HEK293 (cell line): ENCODE results near the gene MMP1.
A peak's percentile ranks its signal among the peaks of the same experiment; 100 is the strongest.

Source experiments
- CTCF ChIA-PET: fragments of 350-600 bp; formaldehyde crosslinking; extraction: SDS; loops from one replicate; lab custom pipeline; 2021; ENCODE audit warnings: antibody characterized with exemption; lab: Yijun Ruan, JAX
- POLR2A ChIA-PET: fragments of 300-600 bp; formaldehyde crosslinking; extraction: SDS; loops from one replicate; lab custom pipeline; 2020; ENCODE audit warnings: antibody characterized with exemption, inconsistent platforms; lab: Yijun Ruan, JAX
- H3K27ac ChIP-seq: fragments of 200-500 bp; sonication (Bioruptor generic); 2 replicates; pipeline ENCODE4 v1.5.1; 2014; ENCODE audit warnings: low read depth, low read length, control low read depth, inconsistent platforms; ENCODE audit errors: extremely low read depth
- H3K36me3 ChIP-seq, 2 experiments: fragments of 200-500 bp in 1 of 2; sonication (Bioruptor generic) in 1 of 2; 1 replicate in 1 of 2; 2 replicates in 1 of 2; pipeline ENCODE4 v1.5.1; 2014 to 2017; ENCODE audit warnings: inconsistent platforms in 2 of 2, low read length in 2 of 2; ENCODE audit not compliant: control insufficient read depth in 2 of 2, insufficient read depth in 1 of 2
- H3K4me1 ChIP-seq: fragments of 200-500 bp; sonication (Bioruptor generic); 2 replicates; pipeline ENCODE4 v1.5.1; 2014; ENCODE audit warnings: mild to moderate bottlenecking, low read length, inconsistent platforms; ENCODE audit not compliant: control insufficient read depth, insufficient read depth
- H3K4me3 ChIP-seq: 2 replicates; pipeline ENCODE4 v1.5.1; 2011; ENCODE audit warnings: low read depth, mild to moderate bottlenecking, control low read depth, low read length, moderate library complexity
- H3K9me3 ChIP-seq: fragments of 200-500 bp; sonication (Bioruptor generic); 2 replicates; pipeline ENCODE4 v1.5.1; 2014; ENCODE audit warnings: low read depth, low read length, inconsistent platforms; ENCODE audit not compliant: control insufficient read depth, insufficient read depth
- BCL6B ChIP-seq: fragments of 450-650 bp; formaldehyde crosslinking; IDR thresholded peaks from 2 replicates; pipeline ENCODE4 v1.5.1; 2017; ENCODE audit warnings: missing biosample characterization, missing genetic modification characterization
- PRDM1 ChIP-seq: fragments of 450-650 bp; formaldehyde crosslinking; IDR thresholded peaks from 2 replicates; pipeline ENCODE4; 2016; ENCODE audit warnings: missing biosample characterization, missing genetic modification characterization
- PRDM4 ChIP-seq: fragments of 450-650 bp; formaldehyde crosslinking; IDR thresholded peaks from 2 replicates; pipeline ENCODE4 v1.5.1; 2017; ENCODE audit warnings: missing biosample characterization, missing genetic modification characterization
- ZBTB11 ChIP-seq: fragments of 450-650 bp; formaldehyde crosslinking; conservative IDR thresholded peaks from 2 replicates; pipeline ENCODE4 v1.5.1; 2016; ENCODE audit warnings: low read depth, missing biosample characterization, missing genetic modification characterization
- ZBTB49 ChIP-seq: fragments of 450-650 bp; formaldehyde crosslinking; IDR thresholded peaks from 2 replicates; pipeline ENCODE4 v1.5.1; 2016; ENCODE audit warnings: missing biosample characterization, missing genetic modification characterization, low read depth
- ZFP3 ChIP-seq: fragments of 450-650 bp; formaldehyde crosslinking; IDR thresholded peaks from 2 replicates; pipeline ENCODE4 v1.5.1; 2016; ENCODE audit warnings: low read depth, missing biosample characterization, missing genetic modification characterization
- ZNF18 ChIP-seq: fragments of 450-650 bp; formaldehyde crosslinking; IDR thresholded peaks from 2 replicates; pipeline ENCODE4 v1.5.1; 2016; ENCODE audit warnings: missing biosample characterization, missing genetic modification characterization
- ZNF239 ChIP-seq: fragments of 450-650 bp; formaldehyde crosslinking; IDR thresholded peaks from 2 replicates; pipeline ENCODE4 v1.5.1; 2016; ENCODE audit warnings: missing biosample characterization, missing genetic modification characterization
- ZNF26 ChIP-seq: fragments of 450-650 bp; formaldehyde crosslinking; IDR thresholded peaks from 2 replicates; pipeline ENCODE4 v1.5.1; 2016; ENCODE audit warnings: missing biosample characterization, missing genetic modification characterization
- ZNF37A ChIP-seq: fragments of 450-650 bp; IDR thresholded peaks from 2 replicates; pipeline ENCODE4 v1.5.1; 2018; ENCODE audit warnings: missing biosample characterization, missing genetic modification characterization
- ZNF433 ChIP-seq: fragments of 450-650 bp; formaldehyde crosslinking; IDR thresholded peaks from 2 replicates; pipeline ENCODE4 v1.5.1; 2016; ENCODE audit warnings: missing biosample characterization, missing genetic modification characterization, low read depth
- ZNF501 ChIP-seq: fragments of 450-650 bp; formaldehyde crosslinking; IDR thresholded peaks from 2 replicates; pipeline ENCODE4 v1.5.1; 2016; ENCODE audit warnings: missing biosample characterization, missing genetic modification characterization
- ZNF555 ChIP-seq: fragments of 450-650 bp; formaldehyde crosslinking; conservative IDR thresholded peaks from 2 replicates; pipeline ENCODE4 v1.5.1; 2017; ENCODE audit warnings: missing biosample characterization, mild to moderate bottlenecking, missing genetic modification characterization, inconsistent platforms
- ZNF670 ChIP-seq: fragments of 450-650 bp; formaldehyde crosslinking; IDR thresholded peaks from 2 replicates; pipeline ENCODE4 v1.5.1; 2016; ENCODE audit warnings: missing biosample characterization, missing genetic modification characterization, low read depth
- ZNF701 ChIP-seq: fragments of 450-650 bp; formaldehyde crosslinking; IDR thresholded peaks from 2 replicates; pipeline ENCODE4 v1.5.1; 2016; ENCODE audit warnings: missing biosample characterization, missing genetic modification characterization
- ZNF768 ChIP-seq: fragments of 450-650 bp; formaldehyde crosslinking; IDR thresholded peaks from 2 replicates; pipeline ENCODE4 v1.5.1; 2018; ENCODE audit warnings: missing biosample characterization, mild to moderate bottlenecking, missing genetic modification characterization
- ZSCAN16 ChIP-seq: fragments of 450-650 bp; formaldehyde crosslinking; IDR thresholded peaks from 2 replicates; pipeline ENCODE4 v1.5.1; 2016; ENCODE audit warnings: missing biosample characterization, missing genetic modification characterization

The MMP1 gene

GRCh38 chr11:102837156-102837555 lies 39.2 kb upstream of the MMP1 start:
- no peak overlapping the region for H3K4me3 ChIP-seq
- TF ChIP-seq BCL6B (tag by site-specific recombination) (no peak), PRDM4 (tag by site-specific recombination) (peak; percentile 65), ZFP3 (no peak)
- ChIA-PET CTCF (no interaction called here), POLR2A (interaction anchor here (0.6 kb wide), 1 partner anchor 44 kb away, joined by 3 read pairs; no protein-coding TSS in a partner anchor)
- H3K4me1 ChIP-seq, result no peaks in the 10 kb centered on the region; the same call in 1 of the 2 replicates
- H3K9me3 ChIP-seq, result no peaks in the 10 kb centered on the region
- H3K27ac ChIP-seq, result no peak overlapping the region
- no peaks in the 10 kb centered on the region for H3K36me3 ChIP-seq

GRCh38 chr11:102836290-102836875 lies 38.4 kb upstream of the MMP1 start:
- ChIA-PET POLR2A (interaction anchor here (0.6 kb wide), 1 partner anchor 45 kb away, joined by 3 read pairs; no protein-coding TSS in a partner anchor), CTCF (no interaction called here)
- no peaks in the 10 kb centered on the region for H3K36me3 ChIP-seq
- peak; percentile 64; the same call in 1 of the 2 replicates for TF ChIP-seq ZNF701 (tag by site-specific recombination)
- TF ChIP-seq ZNF239 (tag by site-specific recombination), result no peak
- TF ChIP-seq ZSCAN16 (tag by site-specific recombination), result 0 out of 2 replicates have a peak, but pooled peaks have one; percentile 35
- no peaks in the 10 kb centered on the region for H3K9me3 ChIP-seq
- H3K4me1 ChIP-seq, result no peaks in the 10 kb centered on the region; the same call in 1 of the 2 replicates
- no peak overlapping the region for H3K4me3 ChIP-seq
- H3K27ac ChIP-seq, result no peak overlapping the region

- no peak overlapping the region for H3K4me3 ChIP-seq
- no peaks in the 10 kb centered on the region for H3K9me3 ChIP-seq
- H3K27ac ChIP-seq, result no peak overlapping the region
- H3K4me1 ChIP-seq, result no peaks in the 10 kb centered on the region; the same call in 1 of the 2 replicates
- CTCF ChIA-PET, result interaction anchor here (0.5 to 1.1 kb wide), 2 partner anchors 21 to 81 kb away, joined by 3 to 4 read pairs; no protein-coding TSS in a partner anchor
- no peaks in the 10 kb centered on the region for H3K36me3 ChIP-seq
- POLR2A ChIA-PET, result no interaction called here
- TF ChIP-seq ZNF670 (tag by site-specific recombination), result no peak
- no peak for TF ChIP-seq ZNF501 (tag by site-specific recombination)
- no peak for TF ChIP-seq ZNF37A (tag by site-specific recombination)
- TF ChIP-seq ZNF433, result no peak
- no peak for TF ChIP-seq ZNF18
- no peak for TF ChIP-seq ZNF26
- TF ChIP-seq ZNF768 (tag by site-specific recombination), result no peak
- no peak for TF ChIP-seq ZNF555 (tag by site-specific recombination)
- TF ChIP-seq ZBTB49 (tag by site-specific recombination), result no peak
- TF ChIP-seq PRDM1 (tag by site-specific recombination), result no peak
- TF ChIP-seq ZBTB11, result no peak
These were observed 35.8 kb upstream of the MMP1 start for GRCh38 chr11:102833731-102834130.
